OCI-LY7 (cell line): ENCODE measurements around the gene MNT.

Experiments used
- CTCF ChIP-seq: fragments of 200-600 bp; sonication (generic); conservative IDR thresholded peaks from 2 replicates; pipeline ENCODE4 v1.5.1; 2014; ENCODE audit warnings: mild to moderate bottlenecking, antibody characterized with exemption, low read length, moderate library complexity, mixed read lengths
- EZH2phosphoT487 ChIP-seq: fragments of 200-600 bp; sonication (generic); IDR thresholded peaks from 2 replicates; pipeline ENCODE4 v1.6.1; 2018; ENCODE audit warnings: low read depth, borderline replicate concordance, mild to moderate bottlenecking, mixed run types, antibody characterized with exemption, low read length, moderate library complexity, mixed read lengths

GRCh38 chr17:2388020-2388682, 12.7 kb downstream of the MNT start:
- TF ChIP-seq CTCF: no peak
- no peak for TF ChIP-seq EZH2phosphoT487
